ENCODE measurements around the gene SLC16A8. TPM values are rescaled to one million over a fixed set of nuclear protein-coding genes. Genes with fewer than 3 reads are reported as not detected.

The SLC16A8 gene
- total and polyA plus RNA-seq, 7 donors, result 0.23 to 1.0 (median 0.29) TPM; not detected in 3

GRCh38 chr22:38078046-38078840 is 5.7 kb downstream of the SLC16A8 start:
- DNase-seq, result no peak
- H3K27me3 ChIP-seq (ENCODE audit: insufficient read depth in 3 of 3, low read length in 2 of 3), result peaks cover 0 to 17% (median 5%) of the 10 kb centered on the region in 3 donors

DNA sequence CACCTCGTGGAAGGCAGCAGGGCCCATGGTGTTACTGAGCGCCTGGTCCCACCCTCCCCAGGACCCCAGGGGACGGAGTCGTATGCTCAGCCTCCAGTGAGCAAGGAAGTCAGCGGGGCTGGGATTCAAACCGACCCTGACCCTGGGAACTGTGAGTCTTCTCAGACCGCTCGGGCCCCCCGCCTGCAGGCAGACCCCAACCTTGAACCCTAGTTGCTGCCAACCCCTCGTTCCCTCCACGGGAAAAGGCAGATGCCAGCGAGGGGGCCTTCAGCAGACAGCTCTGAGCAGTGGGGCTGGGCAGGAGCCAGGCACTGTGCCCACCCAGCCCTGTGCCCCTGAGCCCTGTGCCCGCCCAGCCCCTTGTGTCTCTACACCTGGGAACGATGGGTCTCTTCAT is 6.4 kb downstream of the SLC16A8 start:
- 68 to 80% (median 70%) methylated on average over 12 to 14 of the region's 14 CpGs for WGBS, 3 donors
- ATAC-seq, result no peak
- intact Hi-C loops (cut with DNase I), result no loop called here
- TF ChIP-seq, protein P1, sequence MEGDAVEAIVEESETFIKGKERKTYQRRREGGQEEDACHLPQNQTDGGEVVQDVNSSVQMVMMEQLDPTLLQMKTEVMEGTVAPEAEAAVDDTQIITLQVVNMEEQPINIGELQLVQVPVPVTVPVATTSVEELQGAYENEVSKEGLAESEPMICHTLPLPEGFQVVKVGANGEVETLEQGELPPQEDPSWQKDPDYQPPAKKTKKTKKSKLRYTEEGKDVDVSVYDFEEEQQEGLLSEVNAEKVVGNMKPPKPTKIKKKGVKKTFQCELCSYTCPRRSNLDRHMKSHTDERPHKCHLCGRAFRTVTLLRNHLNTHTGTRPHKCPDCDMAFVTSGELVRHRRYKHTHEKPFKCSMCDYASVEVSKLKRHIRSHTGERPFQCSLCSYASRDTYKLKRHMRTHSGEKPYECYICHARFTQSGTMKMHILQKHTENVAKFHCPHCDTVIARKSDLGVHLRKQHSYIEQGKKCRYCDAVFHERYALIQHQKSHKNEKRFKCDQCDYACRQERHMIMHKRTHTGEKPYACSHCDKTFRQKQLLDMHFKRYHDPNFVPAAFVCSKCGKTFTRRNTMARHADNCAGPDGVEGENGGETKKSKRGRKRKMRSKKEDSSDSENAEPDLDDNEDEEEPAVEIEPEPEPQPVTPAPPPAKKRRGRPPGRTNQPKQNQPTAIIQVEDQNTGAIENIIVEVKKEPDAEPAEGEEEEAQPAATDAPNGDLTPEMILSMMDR (IDR thresholded peaks at IDR 0.05), result no peak
- H3K9me3 ChIP-seq, result no peaks in the 10 kb centered on the region
- peaks cover 18% of the 10 kb centered on the region for H3K4me1 ChIP-seq
- no peak overlapping the region for H3K4me3 ChIP-seq
- H3K36me3 ChIP-seq (ENCODE audit: insufficient read depth in 1 of 2, low read depth in 1 of 2), result peaks cover 0 to 28% of the 10 kb centered on the region in 2 donors
- no peak overlapping the region for H3K27ac ChIP-seq
- H3K27me3 ChIP-seq (ENCODE audit: insufficient read depth in 3 of 3, low read length in 2 of 3), result peaks cover 0 to 12% (median 3%) of the 10 kb centered on the region in 3 donors
- no peak for DNase-seq

More at GRCh38 chr22:38078046-38078840, 5.7 kb downstream of the SLC16A8 start:
- H3K36me3 ChIP-seq (ENCODE audit: insufficient read depth in 1 of 2, low read depth in 1 of 2), result peaks cover 0 to 22% of the 10 kb centered on the region in 2 donors
- no peaks in the 10 kb centered on the region for H3K9me3 ChIP-seq
- H3K4me1 ChIP-seq, result peaks cover 18% of the 10 kb centered on the region
- TF ChIP-seq, protein P1 (IDR thresholded peaks at IDR 0.05), result no peak
- no peak for ATAC-seq
- 76 to 79% (median 77%) methylated on average over 22 of the region's 22 CpGs for WGBS, 3 donors
- no peak overlapping the region for H3K4me3 ChIP-seq
- intact Hi-C loops (cut with DNase I), result no loop called here
- no peak overlapping the region for H3K27ac ChIP-seq

- peaks cover 0 to 7% (median 3%) of the 10 kb centered on the region in 3 donors for H3K27me3 ChIP-seq (ENCODE audit: insufficient read depth in 3 of 3, low read length in 2 of 3)
- 72 to 79% (median 77%) methylated on average over 12 of the region's 12 CpGs for WGBS, 3 donors
- no peak overlapping the region for H3K4me3 ChIP-seq
- no peak for ATAC-seq
- TF ChIP-seq, protein P1 (IDR thresholded peaks at IDR 0.05), result no peak
- intact Hi-C loops (cut with DNase I), result no loop called here
- no peak overlapping the region for H3K27ac ChIP-seq
- no peak for DNase-seq
- H3K9me3 ChIP-seq, result no peaks in the 10 kb centered on the region
- peaks cover 0 to 32% of the 10 kb centered on the region in 2 donors for H3K36me3 ChIP-seq (ENCODE audit: insufficient read depth in 1 of 2, low read depth in 1 of 2)
- peaks cover 13% of the 10 kb centered on the region for H3K4me1 ChIP-seq
Observed at GRCh38 chr22:38077096-38077495, 6.9 kb downstream of the SLC16A8 start.

DNA sequence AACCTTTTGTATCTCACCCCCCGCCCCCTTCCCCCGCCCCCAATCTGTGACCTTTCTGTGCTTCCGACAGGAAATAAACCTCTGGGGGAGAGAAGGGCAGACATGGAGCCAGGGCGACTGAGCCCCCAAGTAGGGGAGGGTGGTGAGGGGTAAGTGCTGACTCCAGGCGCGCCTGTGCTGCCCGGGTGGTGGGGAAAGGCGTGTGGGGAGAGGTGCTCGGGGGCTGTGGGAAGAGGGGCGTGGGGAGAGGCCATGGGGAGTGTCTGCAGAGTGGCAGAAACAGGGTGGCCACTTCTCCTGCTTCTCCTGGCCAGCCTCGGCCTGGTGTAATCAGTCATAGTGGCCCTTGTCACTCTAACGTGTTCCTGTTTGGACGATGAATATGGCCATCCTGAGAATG is 8.0 kb downstream of the SLC16A8 start:
- H3K36me3 ChIP-seq (ENCODE audit: insufficient read depth in 1 of 2, low read depth in 1 of 2), result peaks cover 0 to 41% of the 10 kb centered on the region in 2 donors
- peaks cover 5% of the 10 kb centered on the region for H3K4me1 ChIP-seq
- ATAC-seq (no peak), DNase-seq (peak in 1 of 2 donors; percentile 7)
- intact Hi-C loops (cut with DNase I), result no loop called here
- no peak overlapping the region for H3K4me3 ChIP-seq
- H3K27ac ChIP-seq, result no peak overlapping the region
- WGBS, 3 donors, result 89 to 91% (median 89%) methylated on average over 11 to 13 of the region's 13 CpGs
- TF ChIP-seq, protein P1 (IDR thresholded peaks at IDR 0.05), result no peak
- no peaks in the 10 kb centered on the region for H3K9me3 ChIP-seq
- H3K27me3 ChIP-seq (ENCODE audit: insufficient read depth in 3 of 3, low read length in 2 of 3), result no peaks in the 10 kb centered on the region

All from psoas muscle (tissue), 8 donors.